ENCODE results near the gene MAGI1.

Gene MAGI1

GRCh38 chr3:65344846-65345245, 693.9 kb downstream of the MAGI1 start:
- POLR2A ChIA-PET, result no interaction called here
- no peak for TF ChIP-seq CTCF (IDR thresholded peaks at IDR 0.05; ENCODE audit: control extremely low read depth, extremely low read depth, low read depth, missing control alignments)
- no peak for DNase-seq (ENCODE audit: extremely low spot score)
- CTCF ChIA-PET, result interaction anchor here (1.0 kb wide), 1 partner anchor 387 kb away, joined by 3 read pairs; no protein-coding TSS in a partner anchor

GRCh38 chr3:65344444-65344843, 694.3 kb downstream of the MAGI1 start:
- no peak for TF ChIP-seq CTCF (IDR thresholded peaks at IDR 0.05; ENCODE audit: control extremely low read depth, extremely low read depth, low read depth, missing control alignments)
- ChIA-PET CTCF (interaction anchor here (1.0 kb wide), 1 partner anchor 387 kb away, joined by 3 read pairs; no protein-coding TSS in a partner anchor), POLR2A (no interaction called here)

GRCh38 chr3:65343736-65344135, 695.0 kb downstream of the MAGI1 start:
- ChIA-PET CTCF (no interaction called here), POLR2A (no interaction called here)
- no peak for TF ChIP-seq CTCF (IDR thresholded peaks at IDR 0.05; ENCODE audit: control extremely low read depth, extremely low read depth, low read depth, missing control alignments)
- DNase-seq (ENCODE audit: extremely low spot score), result no peak

More at GRCh38 chr3:65344444-65344843, 694.3 kb downstream of the MAGI1 start:
- DNase-seq (ENCODE audit: extremely low spot score), result no peak

- TF ChIP-seq CTCF (IDR thresholded peaks at IDR 0.05; ENCODE audit: control extremely low read depth, extremely low read depth, low read depth, missing control alignments), result no peak
- no peak for DNase-seq (ENCODE audit: extremely low spot score)
- POLR2A ChIA-PET, result no interaction called here
- CTCF ChIA-PET, result interaction anchor here (2.4 kb wide), 1 partner anchor 11 kb away, joined by 7 read pairs; no protein-coding TSS in a partner anchor
Measured at GRCh38 chr3:65343026-65343425, 695.7 kb downstream of the MAGI1 start.

- CTCF ChIA-PET, result interaction anchor here (0.7 to 3.9 kb wide), 8 partner anchors 9 to 96 kb away, joined by 3 to 22 read pairs (median 4); no protein-coding TSS in a partner anchor
Measured at GRCh38 chr3:65342084-65342683, 696.5 kb downstream of the MAGI1 start.

GRCh38 chr3:65339192-65339740, 699.5 kb downstream of the MAGI1 start:
- CTCF ChIA-PET, result interaction anchor here (0.8 to 3.9 kb wide), 3 partner anchors 9 to 97 kb away, joined by 3 to 22 read pairs (median 4); no protein-coding TSS in a partner anchor
- no peak for DNase-seq (ENCODE audit: extremely low spot score)
- POLR2A ChIA-PET, result no interaction called here
- TF ChIP-seq CTCF (IDR thresholded peaks at IDR 0.05; ENCODE audit: control extremely low read depth, extremely low read depth, low read depth, missing control alignments), result no peak

More at GRCh38 chr3:65342084-65342683, 696.5 kb downstream of the MAGI1 start:
- TF ChIP-seq CTCF (IDR thresholded peaks at IDR 0.05; ENCODE audit: control extremely low read depth, extremely low read depth, low read depth, missing control alignments), result peak; percentile 59
- peak; percentile 43 for DNase-seq (ENCODE audit: extremely low spot score)
- POLR2A ChIA-PET, result no interaction called here

Data from GM10248 (cell line).